B cell (primary cell): ENCODE data around the gene COG3.

ENCODE experiments used
- EZH2 ChIP-seq: IDR thresholded peaks from 2 replicates; pipeline ENCODE4 v1.6.1; 2012; ENCODE audit warnings: borderline replicate concordance, low read depth, mild to moderate bottlenecking, moderate library complexity, low read length; ENCODE audit not compliant: insufficient read depth, poor library complexity, severe bottlenecking
- TF ChIP-seq, protein P1 (sequence below): fragments of 200-600 bp; IDR thresholded peaks from one replicate; pipeline ENCODE4 v1.8.0; 2022; ENCODE audit warnings: antibody characterized with exemption, mild to moderate bottlenecking

DNA sequence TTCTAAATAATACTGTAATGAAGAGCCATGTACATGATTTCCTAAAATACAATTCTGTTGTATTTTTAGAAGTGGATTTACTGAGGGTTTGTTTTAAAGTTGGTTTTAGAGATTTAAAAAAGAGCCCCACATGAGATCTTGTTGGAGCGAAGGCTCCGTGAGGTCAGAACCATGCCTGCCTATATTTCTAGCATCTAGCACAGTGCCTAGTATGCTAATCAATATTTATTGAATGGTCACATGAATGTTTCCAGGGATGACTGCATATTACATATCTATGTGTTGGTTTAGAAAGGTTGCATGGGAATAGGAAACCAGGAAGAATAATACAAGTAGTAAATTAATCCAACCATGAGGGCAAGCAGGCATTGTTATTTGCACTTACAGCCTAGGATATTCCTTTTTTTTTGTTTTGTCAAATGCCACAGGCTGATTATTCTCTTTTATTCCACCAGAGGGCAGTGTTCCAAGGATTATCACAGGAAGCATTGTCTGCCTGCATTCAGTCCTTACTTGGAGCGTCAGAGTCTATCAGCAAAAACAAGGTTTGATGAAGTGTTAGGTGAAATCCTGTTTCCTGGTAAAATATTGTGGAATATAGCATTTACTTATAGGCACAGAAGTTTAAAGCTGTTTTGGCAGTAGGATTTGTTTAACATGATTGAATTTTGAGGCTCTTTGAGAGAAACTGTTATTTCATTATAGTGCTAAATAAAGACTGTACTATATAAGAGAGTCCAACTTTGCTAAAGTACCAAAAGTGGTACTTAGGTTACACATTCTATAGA is 46.8 kb downstream of the COG3 start:
- TF ChIP-seq, protein P1, sequence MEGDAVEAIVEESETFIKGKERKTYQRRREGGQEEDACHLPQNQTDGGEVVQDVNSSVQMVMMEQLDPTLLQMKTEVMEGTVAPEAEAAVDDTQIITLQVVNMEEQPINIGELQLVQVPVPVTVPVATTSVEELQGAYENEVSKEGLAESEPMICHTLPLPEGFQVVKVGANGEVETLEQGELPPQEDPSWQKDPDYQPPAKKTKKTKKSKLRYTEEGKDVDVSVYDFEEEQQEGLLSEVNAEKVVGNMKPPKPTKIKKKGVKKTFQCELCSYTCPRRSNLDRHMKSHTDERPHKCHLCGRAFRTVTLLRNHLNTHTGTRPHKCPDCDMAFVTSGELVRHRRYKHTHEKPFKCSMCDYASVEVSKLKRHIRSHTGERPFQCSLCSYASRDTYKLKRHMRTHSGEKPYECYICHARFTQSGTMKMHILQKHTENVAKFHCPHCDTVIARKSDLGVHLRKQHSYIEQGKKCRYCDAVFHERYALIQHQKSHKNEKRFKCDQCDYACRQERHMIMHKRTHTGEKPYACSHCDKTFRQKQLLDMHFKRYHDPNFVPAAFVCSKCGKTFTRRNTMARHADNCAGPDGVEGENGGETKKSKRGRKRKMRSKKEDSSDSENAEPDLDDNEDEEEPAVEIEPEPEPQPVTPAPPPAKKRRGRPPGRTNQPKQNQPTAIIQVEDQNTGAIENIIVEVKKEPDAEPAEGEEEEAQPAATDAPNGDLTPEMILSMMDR: peak; percentile 95
- no peak for TF ChIP-seq EZH2
